Hippocampal formation (tissue), 2 donors: ENCODE results near the gene PHTF1.
"Not testable (repeated sequence)": the region's sequence is repeated elsewhere in the genome, so short reads cannot be mapped to it uniquely, and the experiment has no call there.

Source experiments
- DNase-seq, 2 donors: peaks; one replicate each; lab custom pipeline; 2025; lab: John Stamatoyannopoulos, UW

PHTF1 gene

GRCh38 chr1:113718621-113719020 is 40.7 kb downstream of the PHTF1 start:
- not testable (repeated sequence) for DNase-seq

- DNase-seq: not testable (repeated sequence)
These were observed 41.8 kb downstream of the PHTF1 start for GRCh38 chr1:113717506-113717905.

- no peak for DNase-seq
These were observed 44.5 kb downstream of the PHTF1 start for GRCh38 chr1:113714606-113715269.

GRCh38 chr1:113701429-113701828 is 57.9 kb downstream of the PHTF1 start:
- DNase-seq: no peak

GRCh38 chr1:113694910-113695309 is 64.4 kb downstream of the PHTF1 start:
- DNase-seq: no peak

GRCh38 chr1:113692824-113693431 is 66.4 kb downstream of the PHTF1 start:
- no peak for DNase-seq

GRCh38 chr1:113692342-113692741 is 66.9 kb downstream of the PHTF1 start:
- DNase-seq: no peak

GRCh38 chr1:113691184-113691583 is 68.1 kb downstream of the PHTF1 start:
- no peak for DNase-seq

- DNase-seq: no peak
These were observed 72.2 kb downstream of the PHTF1 start for GRCh38 chr1:113686891-113687618.

GRCh38 chr1:113684153-113684541 is 75.1 kb downstream of the PHTF1 start:
- no peak for DNase-seq

GRCh38 chr1:113683384-113684152 is 75.7 kb downstream of the PHTF1 start:
- no peak for DNase-seq

GRCh38 chr1:113681596-113682337 is 77.5 kb downstream of the PHTF1 start:
- DNase-seq: no peak

GRCh38 chr1:113678159-113678469 is 81.2 kb downstream of the PHTF1 start:
- DNase-seq: no peak

GRCh38 chr1:113677250-113678158 is 81.8 kb downstream of the PHTF1 start:
- peak in 1 of 2 donors; percentile 58 for DNase-seq

- no peak for DNase-seq
These were observed 82.8 kb downstream of the PHTF1 start for GRCh38 chr1:113676524-113676923.

GRCh38 chr1:113675302-113675701 is 84.0 kb downstream of the PHTF1 start:
- DNase-seq: no peak

GRCh38 chr1:113674591-113674990 is 84.7 kb downstream of the PHTF1 start:
- DNase-seq: no peak

GRCh38 chr1:113672491-113672890 is 86.8 kb downstream of the PHTF1 start:
- DNase-seq: no peak

GRCh38 chr1:113670650-113671049 is 88.6 kb downstream of the PHTF1 start:
- DNase-seq: no peak

GRCh38 chr1:113669988-113670387 is 89.3 kb downstream of the PHTF1 start:
- DNase-seq: no peak

- DNase-seq: no peak
These were observed 93.2 kb downstream of the PHTF1 start for GRCh38 chr1:113666126-113666525.
